OCI-LY1 (cell line): ENCODE data around the gene DNHD1.

Source experiments
- CTCF ChIP-seq: fragments of 200-600 bp; sonication (generic), shearing (Covaris generic); IDR thresholded peaks from 2 replicates; pipeline ENCODE4 v1.5.1; 2017; ENCODE audit warnings: mild to moderate bottlenecking, antibody characterized with exemption, low read length, moderate library complexity, mixed read lengths
- EZH2 ChIP-seq: fragments of 200-600 bp; sonication (generic), shearing (Covaris generic); IDR thresholded peaks from 2 replicates; pipeline ENCODE4 v1.8.0; 2017; ENCODE audit warnings: borderline replicate concordance, mixed run types, mild to moderate bottlenecking, antibody characterized with exemption, low read length, moderate library complexity, mixed read lengths

DNA sequence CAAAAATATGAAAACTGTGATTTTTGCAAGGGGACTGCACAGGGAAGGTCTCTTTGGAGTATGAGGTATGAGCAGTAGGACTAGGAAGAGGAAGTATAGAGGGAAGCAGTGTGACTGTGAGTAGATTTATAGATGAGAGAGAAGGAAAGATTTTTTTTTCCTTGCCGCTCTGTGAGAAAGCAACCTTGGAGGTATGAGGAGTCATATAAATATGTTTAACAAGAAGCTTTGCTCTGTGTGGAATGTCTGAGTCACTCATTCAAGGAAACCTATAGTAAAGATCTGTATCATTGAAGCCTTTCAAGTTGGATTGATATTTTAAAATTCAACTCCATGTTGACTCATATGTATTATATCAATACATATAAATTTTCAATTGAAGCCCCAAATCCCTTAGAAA, 26.2 kb downstream of the DNHD1 start:
- no peak for TF ChIP-seq CTCF
- no peak for TF ChIP-seq EZH2
